ENCODE data around the gene JRKL.
"Not testable (repeated sequence)": the region's sequence is repeated elsewhere in the genome, so short reads cannot be mapped to it uniquely, and the experiment has no call there.

Gene JRKL

DNA sequence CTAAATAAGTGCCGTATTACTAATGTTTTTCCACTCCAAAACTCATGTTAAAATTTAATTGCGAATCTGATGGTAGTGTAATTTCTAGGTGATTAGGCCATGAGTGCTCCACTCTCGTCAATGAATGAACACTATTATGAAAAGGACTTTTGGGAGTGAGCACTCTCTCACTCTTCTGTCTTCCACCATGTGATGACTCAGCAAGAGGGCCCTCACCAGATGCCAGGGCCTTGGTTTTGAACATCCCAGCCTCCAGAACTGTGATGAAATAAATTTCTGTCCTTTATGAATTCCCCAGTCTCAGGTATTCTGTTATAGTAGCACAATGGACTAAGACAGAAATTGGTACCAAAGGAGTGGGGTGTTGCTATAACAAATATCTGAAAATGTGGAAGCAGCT is 8.1 kb downstream of the JRKL start:
- Histone ChIP-seq H3K36me3 (ENCODE audit: control insufficient read depth, insufficient read depth, low read length) (no peaks in the 10 kb centered on the region), H3K4me3 (ENCODE audit: low read depth, low read length) (no peak overlapping the region), H3K27me3 (ENCODE audit: control insufficient read depth, insufficient read depth, low read length) (no peaks in the 10 kb centered on the region), H3K9me3 (ENCODE audit: control insufficient read depth, insufficient read depth, low read length) (no peaks in the 10 kb centered on the region), H3K9ac (ENCODE audit: low read depth, low read length) (no peak overlapping the region), H3K4me1 (ENCODE audit: control insufficient read depth, insufficient read depth, low read length) (no peaks in the 10 kb centered on the region)

- Histone ChIP-seq H3K9me3 (ENCODE audit: control insufficient read depth, insufficient read depth, low read length) (no peaks in the 10 kb centered on the region), H3K4me3 (ENCODE audit: low read depth, low read length) (no peak overlapping the region), H3K9ac (ENCODE audit: low read depth, low read length) (no peak overlapping the region), H3K4me1 (ENCODE audit: control insufficient read depth, insufficient read depth, low read length) (no peaks in the 10 kb centered on the region), H3K36me3 (ENCODE audit: control insufficient read depth, insufficient read depth, low read length) (no peaks in the 10 kb centered on the region), H3K27me3 (ENCODE audit: control insufficient read depth, insufficient read depth, low read length) (no peaks in the 10 kb centered on the region)
Observed at GRCh38 chr11:96400697-96401096, 10.9 kb downstream of the JRKL start.

GRCh38 chr11:96411412-96411811 is 21.6 kb downstream of the JRKL start:
- not testable (repeated sequence) for H3K36me3 ChIP-seq (ENCODE audit: control insufficient read depth, insufficient read depth, low read length); H3K27me3 ChIP-seq (ENCODE audit: control insufficient read depth, insufficient read depth, low read length); H3K4me1 ChIP-seq (ENCODE audit: control insufficient read depth, insufficient read depth, low read length); H3K9ac ChIP-seq (ENCODE audit: low read depth, low read length); H3K9me3 ChIP-seq (ENCODE audit: control insufficient read depth, insufficient read depth, low read length)
- peak overlapping the region; percentile 45 for H3K4me3 ChIP-seq (ENCODE audit: low read depth, low read length)

DNA sequence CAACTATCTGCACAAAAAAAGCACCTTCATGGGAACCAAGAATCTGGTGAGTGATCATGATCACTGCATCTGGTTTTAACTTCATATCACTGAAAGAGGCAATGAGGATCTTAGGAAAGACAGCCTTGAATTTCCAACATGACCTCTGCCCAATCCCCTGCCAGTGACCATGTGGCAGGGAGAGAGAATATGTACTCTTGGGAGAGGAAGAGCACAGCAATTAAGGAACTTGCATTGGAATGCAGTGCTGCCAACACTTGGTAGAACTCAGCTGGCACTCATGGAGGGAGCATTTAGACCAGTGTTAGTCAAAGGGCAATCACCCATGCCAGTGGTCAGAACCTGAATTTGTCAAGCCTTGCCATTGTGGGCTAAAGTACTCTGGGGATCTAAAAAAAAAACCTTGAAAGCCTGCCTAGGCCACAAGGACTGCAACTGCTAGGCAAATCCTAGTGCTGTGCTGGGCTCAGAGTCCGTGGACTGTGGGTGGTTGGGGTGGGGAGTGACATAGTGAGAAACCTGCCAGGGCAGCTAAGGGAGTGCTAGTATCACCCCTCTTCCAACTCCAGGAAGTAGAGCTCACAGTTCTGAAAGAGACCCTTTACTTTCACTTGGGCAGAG is 23.1 kb downstream of the JRKL start:
- no peaks in the 10 kb centered on the region for H3K27me3 ChIP-seq (ENCODE audit: control insufficient read depth, insufficient read depth, low read length)

DNA sequence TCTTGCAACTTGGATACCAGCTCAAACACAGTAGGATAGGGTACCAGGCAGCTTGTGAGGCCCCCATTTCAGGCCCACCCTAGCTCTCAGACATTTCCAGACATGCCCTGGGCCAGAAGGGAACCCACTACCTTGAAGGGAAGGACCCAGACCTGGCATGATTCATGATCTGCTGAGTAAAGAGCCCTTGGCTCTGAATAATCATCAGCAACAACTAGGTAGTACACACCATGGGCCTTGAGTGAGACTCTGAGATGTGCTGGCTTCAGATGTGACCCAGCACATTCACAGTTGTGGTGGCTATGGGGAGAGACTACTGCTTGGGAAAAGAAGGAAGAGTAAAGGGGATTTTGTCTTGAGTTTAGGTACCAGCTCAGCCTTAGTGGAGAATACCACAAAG is 23.6 kb downstream of the JRKL start:
- H3K36me3 ChIP-seq (ENCODE audit: control insufficient read depth, insufficient read depth, low read length) = peaks cover 6% of the 10 kb centered on the region
- H3K4me3 ChIP-seq (ENCODE audit: low read depth, low read length) = no peak overlapping the region
- peaks cover 3% of the 10 kb centered on the region for H3K4me1 ChIP-seq (ENCODE audit: control insufficient read depth, insufficient read depth, low read length)
- H3K9me3 ChIP-seq (ENCODE audit: control insufficient read depth, insufficient read depth, low read length) = no peaks in the 10 kb centered on the region
- no peak overlapping the region for H3K9ac ChIP-seq (ENCODE audit: low read depth, low read length)
- no peaks in the 10 kb centered on the region for H3K27me3 ChIP-seq (ENCODE audit: control insufficient read depth, insufficient read depth, low read length)

More for the DNA sequence above, 23.1 kb downstream of the JRKL start:
- Histone ChIP-seq H3K36me3 (ENCODE audit: control insufficient read depth, insufficient read depth, low read length) (peaks cover 6% of the 10 kb centered on the region), H3K9ac (ENCODE audit: low read depth, low read length) (no peak overlapping the region), H3K9me3 (ENCODE audit: control insufficient read depth, insufficient read depth, low read length) (no peaks in the 10 kb centered on the region), H3K4me3 (ENCODE audit: low read depth, low read length) (no peak overlapping the region), H3K4me1 (ENCODE audit: control insufficient read depth, insufficient read depth, low read length) (peaks cover 3% of the 10 kb centered on the region)

DNA sequence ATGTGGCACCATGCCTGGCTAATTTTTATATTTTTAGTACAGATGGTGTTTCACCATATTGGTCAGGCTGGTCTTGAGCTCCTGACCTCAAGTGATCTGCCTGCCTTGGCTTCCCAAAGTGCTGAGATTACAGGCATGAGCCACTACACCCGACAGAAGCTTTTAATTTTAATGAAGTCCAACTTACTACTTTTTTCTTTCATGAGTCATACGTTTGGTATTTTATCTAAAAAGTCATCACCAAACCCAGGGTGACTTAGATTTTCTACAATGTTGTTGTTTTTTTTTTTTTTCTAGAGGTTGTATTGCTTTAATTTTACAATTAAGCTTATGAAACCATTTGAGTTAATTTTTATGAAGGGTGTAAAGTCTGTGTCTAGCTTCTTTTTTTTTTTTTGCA is 34.9 kb downstream of the JRKL start:
- no peak overlapping the region for H3K9ac ChIP-seq (ENCODE audit: low read depth, low read length)
- H3K9me3 ChIP-seq (ENCODE audit: control insufficient read depth, insufficient read depth, low read length) = no peaks in the 10 kb centered on the region
- no peaks in the 10 kb centered on the region for H3K27me3 ChIP-seq (ENCODE audit: control insufficient read depth, insufficient read depth, low read length)
- no peaks in the 10 kb centered on the region for H3K36me3 ChIP-seq (ENCODE audit: control insufficient read depth, insufficient read depth, low read length)
- H3K4me1 ChIP-seq (ENCODE audit: control insufficient read depth, insufficient read depth, low read length) = no peaks in the 10 kb centered on the region
- H3K4me3 ChIP-seq (ENCODE audit: low read depth, low read length) = no peak overlapping the region

GRCh38 chr11:96430668-96431067 is 40.9 kb downstream of the JRKL start:
- Histone ChIP-seq H3K4me3 (ENCODE audit: low read depth, low read length) (no peak overlapping the region), H3K27me3 (ENCODE audit: control insufficient read depth, insufficient read depth, low read length) (no peaks in the 10 kb centered on the region), H3K36me3 (ENCODE audit: control insufficient read depth, insufficient read depth, low read length) (no peaks in the 10 kb centered on the region), H3K4me1 (ENCODE audit: control insufficient read depth, insufficient read depth, low read length) (no peaks in the 10 kb centered on the region), H3K9ac (ENCODE audit: low read depth, low read length) (no peak overlapping the region), H3K9me3 (ENCODE audit: control insufficient read depth, insufficient read depth, low read length) (no peaks in the 10 kb centered on the region)

- H3K36me3 ChIP-seq (ENCODE audit: control insufficient read depth, insufficient read depth, low read length); H3K4me1 ChIP-seq (ENCODE audit: control insufficient read depth, insufficient read depth, low read length); H3K4me3 ChIP-seq (ENCODE audit: low read depth, low read length); H3K27me3 ChIP-seq (ENCODE audit: control insufficient read depth, insufficient read depth, low read length); H3K9me3 ChIP-seq (ENCODE audit: control insufficient read depth, insufficient read depth, low read length); H3K9ac ChIP-seq (ENCODE audit: low read depth, low read length): not testable (repeated sequence)
Observed at GRCh38 chr11:96432654-96433053, 42.8 kb downstream of the JRKL start.
